OCI-LY3 (cell line): ENCODE data around the gene ZNF148.

Experiments
- H2AFZ ChIP-seq: fragments of 200-600, 300-600 bp; shearing (Covaris generic); 2 replicates; pipeline ENCODE4 v1.6.0; 2014; ENCODE audit warnings: antibody characterized with exemption, low read depth, low read length
- H3K27ac ChIP-seq: fragments of 200-600, 300-600 bp; sonication (generic); 2 replicates; pipeline ENCODE4 v1.5.1; 2014; ENCODE audit warnings: mild to moderate bottlenecking, low read length, moderate library complexity, mixed read lengths
- H3K27me3 ChIP-seq: fragments of 200-600, 300-600 bp; sonication (generic); 2 replicates; pipeline ENCODE4 v1.6.1; 2014; ENCODE audit warnings: low read depth, low read length, mixed read lengths
- H3K36me3 ChIP-seq: fragments of 200-600, 300-600 bp; sonication (generic); replicated peaks from 2 replicates; pipeline ENCODE3; 2014; ENCODE audit warnings: low read depth, low read length, mixed read lengths
- H3K4me1 ChIP-seq: fragments of 300-600, 200-600 bp; sonication (generic); 2 replicates; pipeline ENCODE4 v1.6.1; 2014; ENCODE audit warnings: low read length, mixed read lengths
- H3K4me2 ChIP-seq: fragments of 200-600, 300-600 bp; sonication (generic); 2 replicates; pipeline ENCODE4 v1.6.1; 2014; ENCODE audit warnings: low read length, mixed read lengths
- H3K4me3 ChIP-seq: fragments of 300-600, 200-600 bp; sonication (generic); 2 replicates; pipeline ENCODE4 v1.5.1; 2014; ENCODE audit warnings: antibody characterized with exemption, mild to moderate bottlenecking, low read length, moderate library complexity
- H3K79me2 ChIP-seq: fragments of 300-600, 200-600 bp; shearing (Covaris generic); 2 replicates; pipeline ENCODE4 v1.6.1; 2014; ENCODE audit warnings: mild to moderate bottlenecking, low read length, mixed read lengths
- H3K9ac ChIP-seq: fragments of 300-600, 200-600 bp; shearing (Covaris generic); 2 replicates; pipeline ENCODE4 v1.6.0; 2014; ENCODE audit warnings: mild to moderate bottlenecking, low read length, moderate library complexity
- H3K9me3 ChIP-seq: fragments of 200-600, 300-600 bp; shearing (Covaris generic); 2 replicates; pipeline ENCODE4 v1.6.1; 2014; ENCODE audit warnings: low read length, mixed read lengths; ENCODE audit not compliant: insufficient read depth
- H4K20me1 ChIP-seq: fragments of 200-600, 300-600 bp; sonication (generic); 2 replicates; pipeline ENCODE4 v1.6.1; 2016; ENCODE audit warnings: low read length, mixed read lengths; ENCODE audit not compliant: insufficient read depth
- CTCF ChIP-seq: fragments of 200-600, 300-600 bp; sonication (generic); IDR thresholded peaks from 2 replicates; pipeline ENCODE4 v1.5.1; 2014; ENCODE audit warnings: antibody characterized with exemption, low read length, low read depth
- EZH2phosphoT487 ChIP-seq: fragments of 200-600 bp; shearing (Covaris generic); IDR thresholded peaks from 2 replicates; pipeline ENCODE4 v1.6.1; 2018; ENCODE audit warnings: antibody characterized with exemption, mixed run types, low read depth

ZNF148 gene

GRCh38 chr3:125212091-125212508 is 163.0 kb downstream of the ZNF148 start:
- H3K4me3 ChIP-seq, result no peak overlapping the region
- no peak overlapping the region for H2AFZ ChIP-seq
- TF ChIP-seq EZH2phosphoT487 (no peak), CTCF (no peak)
- no peaks in the 10 kb centered on the region for H4K20me1 ChIP-seq
- no peaks in the 10 kb centered on the region for H3K79me2 ChIP-seq
- H3K4me2 ChIP-seq, result no peak overlapping the region
- H3K27me3 ChIP-seq, result no peaks in the 10 kb centered on the region
- no peak overlapping the region for H3K9ac ChIP-seq
- H3K9me3 ChIP-seq, result no peaks in the 10 kb centered on the region
- no peak overlapping the region for H3K27ac ChIP-seq
- no peaks in the 10 kb centered on the region for H3K36me3 ChIP-seq
- H3K4me1 ChIP-seq, result no peaks in the 10 kb centered on the region

- H4K20me1 ChIP-seq, result no peaks in the 10 kb centered on the region
- no peaks in the 10 kb centered on the region for H3K9me3 ChIP-seq
- H3K27ac ChIP-seq, result no peak overlapping the region
- no peaks in the 10 kb centered on the region for H3K36me3 ChIP-seq
- TF ChIP-seq EZH2phosphoT487 (no peak), CTCF (no peak)
- H3K79me2 ChIP-seq, result no peaks in the 10 kb centered on the region
- H3K4me3 ChIP-seq, result no peak overlapping the region
- H3K9ac ChIP-seq, result no peak overlapping the region
- no peaks in the 10 kb centered on the region for H3K4me1 ChIP-seq
- H3K27me3 ChIP-seq, result no peaks in the 10 kb centered on the region
- no peak overlapping the region for H2AFZ ChIP-seq
- H3K4me2 ChIP-seq, result no peak overlapping the region
Measured at GRCh38 chr3:125211523-125212090, 163.5 kb downstream of the ZNF148 start.

GRCh38 chr3:125207949-125208568 is 167.1 kb downstream of the ZNF148 start:
- H4K20me1 ChIP-seq, result no peaks in the 10 kb centered on the region

DNA sequence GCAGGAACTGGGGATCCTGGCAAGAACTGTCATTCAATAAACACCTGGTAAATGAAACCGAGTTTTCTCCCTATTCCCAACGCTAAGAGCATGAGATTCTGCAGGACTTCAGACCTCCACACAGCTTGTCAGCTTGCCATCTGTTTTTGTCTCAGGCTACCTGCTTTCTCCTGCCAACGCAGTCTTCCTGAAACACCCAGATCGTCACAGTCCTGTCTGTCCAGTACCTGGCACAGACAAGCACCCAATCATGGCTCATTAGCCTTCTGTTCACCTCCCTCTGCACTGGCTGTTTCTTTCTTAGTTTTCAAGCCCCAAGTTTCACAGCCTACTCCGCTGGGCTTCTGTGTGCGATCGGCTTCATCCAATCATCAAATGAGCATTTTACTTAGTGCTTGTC is 167.6 kb downstream of the ZNF148 start:
- no peak overlapping the region for H3K4me2 ChIP-seq
- no peaks in the 10 kb centered on the region for H4K20me1 ChIP-seq
- no peak overlapping the region for H3K4me3 ChIP-seq
- H3K4me1 ChIP-seq, result no peaks in the 10 kb centered on the region
- H2AFZ ChIP-seq, result no peak overlapping the region
- no peaks in the 10 kb centered on the region for H3K36me3 ChIP-seq
- no peak overlapping the region for H3K27ac ChIP-seq
- H3K79me2 ChIP-seq, result no peaks in the 10 kb centered on the region
- H3K9ac ChIP-seq, result no peak overlapping the region
- H3K9me3 ChIP-seq, result no peaks in the 10 kb centered on the region
- no peak for TF ChIP-seq CTCF
- TF ChIP-seq EZH2phosphoT487, result no peak
- H3K27me3 ChIP-seq, result no peaks in the 10 kb centered on the region

More at GRCh38 chr3:125207949-125208568, 167.1 kb downstream of the ZNF148 start:
- no peak overlapping the region for H3K4me3 ChIP-seq
- no peak overlapping the region for H2AFZ ChIP-seq
- no peak overlapping the region for H3K27ac ChIP-seq
- no peaks in the 10 kb centered on the region for H3K79me2 ChIP-seq
- no peaks in the 10 kb centered on the region for H3K9me3 ChIP-seq
- no peak overlapping the region for H3K4me2 ChIP-seq
- TF ChIP-seq EZH2phosphoT487 (no peak), CTCF (no peak)
- H3K9ac ChIP-seq, result no peak overlapping the region
- no peaks in the 10 kb centered on the region for H3K36me3 ChIP-seq
- no peaks in the 10 kb centered on the region for H3K4me1 ChIP-seq
- H3K27me3 ChIP-seq, result no peaks in the 10 kb centered on the region
